A549 (cell line): Measurements from ENCODE around the gene KLHL36. TPM values are rescaled to one million over a fixed set of nuclear protein-coding genes. Genes with fewer than 3 reads are reported as not detected.

ENCODE experiments used
- ATAC-seq, 2 experiments: fragments of 200-7000 bp in 1 of 2; fragments of >200 bp in 1 of 2; cut with Nextera tagmentation in 1 of 2; cut with Tn5 transposase in 1 of 2; 3 replicates each; pipeline versions ENCODE4 v1.8.0 to v1.9.1; 2018 to 2020; ENCODE audit warnings: mild to moderate bottlenecking in 1 of 2, moderate library complexity in 1 of 2
- CTCF ChIA-PET: fragments of 300-600 bp; sonication (Branson Sonifier 250); formaldehyde crosslinking; extraction: SDS; loops from one replicate; lab custom pipeline; 2021; ENCODE audit warnings: antibody characterized with exemption, inconsistent platforms; lab: Yijun Ruan, JAX
- POLR2A ChIA-PET: fragments of 350-600 bp; formaldehyde crosslinking; extraction: SDS; loops from one replicate; lab custom pipeline; 2021; ENCODE audit warnings: antibody characterized with exemption, inconsistent platforms; lab: Yijun Ruan, JAX
- DNase-seq, 2 experiments: peaks; one replicate each; pipeline versions ENCODE4 v3.0.0 to v3.0.0-alpha.2; 2011 to 2016; ENCODE audit warnings: low read depth in 1 of 2, low spot score in 1 of 2
- FAIRE-seq: peaks from 2 replicates; lab custom pipeline; 2011; peaks lifted over from hg19 to GRCh38; lab: Jason Lieb, UNC
- H3K27ac ChIP-seq, 2 experiments: fragments of >200 bp; sonication (Bioruptor Twin); formaldehyde crosslinking; 3 replicates each; pipeline ENCODE4 v1.5.1; 2016 to 2017
- H3K4me1 ChIP-seq: fragments of >200 bp; sonication (Bioruptor Twin); formaldehyde crosslinking; 3 replicates; pipeline ENCODE4 v1.6.1; 2016
- H3K4me2 ChIP-seq: fragments of >200 bp; sonication (Bioruptor Twin); formaldehyde crosslinking; 3 replicates; pipeline ENCODE4 v1.6.1; 2016
- H3K4me3 ChIP-seq: fragments of >200 bp; sonication (Bioruptor Twin); formaldehyde crosslinking; 3 replicates; pipeline ENCODE4 v1.5.1; 2016
- H3K9me3 ChIP-seq: fragments of >200 bp; sonication (Bioruptor Twin); formaldehyde crosslinking; 3 replicates; pipeline ENCODE4 v1.6.1; 2016
- ATOH8 ChIP-seq: fragments of 250-450 bp; sonication (Bioruptor Pico); IDR thresholded peaks from 2 replicates; pipeline ENCODE4 v1.5.0; 2020; ENCODE audit warnings: low read depth, mild to moderate bottlenecking, moderate library complexity
- BHLHE40 ChIP-seq: IDR thresholded peaks from 2 replicates; pipeline ENCODE4 v1.6.1; 2012; ENCODE audit warnings: low read depth, low read length, inconsistent platforms
- CHD2 ChIP-seq: fragments of 150-350 bp; IDR thresholded peaks from 2 replicates; pipeline ENCODE4 v1.6.1; 2014; ENCODE audit warnings: low read length; ENCODE audit not compliant: partially characterized antibody
- E2F6 ChIP-seq: IDR thresholded peaks from 2 replicates; pipeline ENCODE4 v1.6.1; 2012; ENCODE audit warnings: low read depth, borderline replicate concordance
- EHF ChIP-seq: fragments of 250-450 bp; sonication (Bioruptor Pico); IDR thresholded peaks from 2 replicates; pipeline ENCODE4 v1.5.0; 2020; ENCODE audit warnings: mild to moderate bottlenecking
- ESRRA ChIP-seq: fragments of 150-350 bp; IDR thresholded peaks from 2 replicates; pipeline ENCODE4 v1.6.1; 2014; ENCODE audit warnings: mild to moderate bottlenecking, low read length, borderline replicate concordance
- FOSL2 ChIP-seq, 2 experiments: fragments of 450-650 bp in 1 of 2; fragments of >200 bp in 1 of 2; sonication (Bioruptor Twin) in 1 of 2; formaldehyde crosslinking; IDR thresholded peaks; 2 replicates each; pipeline versions ENCODE4 v1.5.0 to v1.6.1; 2016 to 2020; ENCODE audit warnings: mild to moderate bottlenecking in 1 of 2, moderate library complexity in 1 of 2
- FOXS1 ChIP-seq: fragments of 250-450 bp; sonication (Bioruptor Pico); IDR thresholded peaks from 2 replicates; pipeline ENCODE4 v1.5.0; 2020; ENCODE audit warnings: mild to moderate bottlenecking, moderate library complexity
- HDAC2 ChIP-seq: fragments of 200-600 bp; sonication (generic); IDR thresholded peaks from 2 replicates; pipeline ENCODE4 v1.6.1; 2016
- HEYL ChIP-seq: fragments of 250-450 bp; sonication (Bioruptor Pico); IDR thresholded peaks from 2 replicates; pipeline ENCODE4 v1.8.0; 2021; ENCODE audit warnings: mild to moderate bottlenecking, moderate library complexity
- KDM5A ChIP-seq: fragments of 200-600 bp; sonication (generic); IDR thresholded peaks from 2 replicates; pipeline ENCODE4 v1.6.1; 2016; ENCODE audit warnings: antibody characterized with exemption, mild to moderate bottlenecking
- MAX ChIP-seq: IDR thresholded peaks from 2 replicates; pipeline ENCODE4 v1.6.1; 2012
- MAZ ChIP-seq: fragments of 150-350 bp; IDR thresholded peaks from 2 replicates; pipeline ENCODE4 v1.6.1; 2014; ENCODE audit warnings: antibody characterized with exemption, low read depth, low read length, borderline replicate concordance
- NFE2L2 ChIP-seq: fragments of 150-350 bp; conservative IDR thresholded peaks from 2 replicates; pipeline ENCODE4 v1.6.1; 2014; ENCODE audit warnings: low read length
- NR3C1 ChIP-seq: fragments of >200 bp; sonication (Bioruptor Twin); formaldehyde crosslinking; IDR thresholded peaks from 3 replicates; pipeline ENCODE4 v1.6.1; 2017
- PBX3 ChIP-seq: IDR thresholded peaks from 2 replicates; pipeline ENCODE4 v1.6.1; 2012
- PHF8 ChIP-seq: fragments of 200-600 bp; sonication (generic); IDR thresholded peaks from 2 replicates; pipeline ENCODE4 v1.6.1; 2016; ENCODE audit warnings: low read depth, mild to moderate bottlenecking, antibody characterized with exemption, moderate library complexity, borderline replicate concordance
- POLR2A ChIP-seq: IDR thresholded peaks from 2 replicates; pipeline ENCODE4 v1.6.1; 2012; ENCODE audit warnings: mild to moderate bottlenecking, low read length
- RARB ChIP-seq: fragments of 250-450 bp; sonication (Bioruptor Pico); IDR thresholded peaks from 2 replicates; pipeline ENCODE4 v1.8.0; 2021; ENCODE audit warnings: mild to moderate bottlenecking, moderate library complexity
- REST ChIP-seq: fragments of 200-600 bp; sonication (generic); IDR thresholded peaks from 2 replicates; pipeline ENCODE4 v1.6.1; 2016; ENCODE audit warnings: antibody characterized with exemption, mild to moderate bottlenecking, moderate library complexity
- SMC3 ChIP-seq: fragments of >200 bp; sonication (Bioruptor Twin); formaldehyde crosslinking; IDR thresholded peaks from 3 replicates; pipeline ENCODE4 v1.6.1; 2018; ENCODE audit warnings: inconsistent platforms
- TFCP2L1 ChIP-seq: fragments of 250-450 bp; sonication (Bioruptor Pico); IDR thresholded peaks from 2 replicates; pipeline ENCODE4 v1.5.0; 2021; ENCODE audit warnings: mild to moderate bottlenecking
- ZFP36 ChIP-seq: fragments of 450-650 bp; IDR thresholded peaks from 2 replicates; pipeline ENCODE4 v1.6.1; 2014; ENCODE audit warnings: borderline replicate concordance; ENCODE audit not compliant: partially characterized antibody
- WGBS: methylation state at CpG from one replicate; pipeline ENCODE4 v1.1.6; 2017; ENCODE audit errors: missing lambda C conversion rate; 5-methylcytosine and 5-hydroxymethylcytosine counted together
- polyA plus RNA-seq, 4 experiments: library from polyadenylated mRNA; depleted of rRNA in 3 of 4; stranded (reverse); fragments of >200 nt; fragmentation: RNase III in 1 of 4; extraction: RNeasy Plus Mini Kit Qiagen cat#74134 plus additional on column Dnase treatment in 1 of 4; gene quantifications; 2 replicates in 3 of 4; 3 replicates in 1 of 4; pipeline ENCODE4 v1.2.3, GENCODE V29; 2011 to 2017

KLHL36 gene
- polyA plus RNA-seq, 2 of the 4 experiments (the other 2 are of a cell fraction) = 20.0 to 21.0 TPM

GRCh38 chr16:84650062-84650991, 2.0 kb downstream of the KLHL36 start:
- DNase-seq = peak; percentile 38 to 60

GRCh38 chr16:84652566-84652965, 4.3 kb downstream of the KLHL36 start:
- DNase-seq = no peak
- FAIRE-seq = no peak
- Histone ChIP-seq H3K4me3 (no peak overlapping the region), H3K27ac (no peak overlapping the region), H3K4me1 (peaks cover 23% of the 10 kb centered on the region; the same call in 2 of the 3 replicates), H3K9me3 (no peaks in the 10 kb centered on the region), H3K4me2 (no peak overlapping the region)
- no peak for ATAC-seq
- no peak for TF ChIP-seq RARB
- TF ChIP-seq E2F6 = no peak
- TF ChIP-seq PBX3 = no peak
- no peak for TF ChIP-seq NFE2L2
- no peak for TF ChIP-seq MAX
- no peak for TF ChIP-seq HEYL (CRISPR knock-in tag)
- TF ChIP-seq POLR2A = no peak
- CTCF ChIA-PET = interaction anchor here (1.6 to 5.4 kb wide), 4 partner anchors 17 to 74 kb away, joined by 6 to 26 read pairs (median 6); no protein-coding TSS in a partner anchor
- POLR2A ChIA-PET = interaction anchor here (0.6 kb wide), 1 partner anchor 110 kb away, joined by 3 read pairs; no protein-coding TSS in a partner anchor
- WGBS = 87% methylated on average over 7 of the region's 7 CpGs

More at GRCh38 chr16:84650062-84650991, 2.0 kb downstream of the KLHL36 start:
- peak in 1 of 2 experiments; percentile 29; a peak in 2 of 6 replicates for ATAC-seq
- peak overlapping the region; percentile 99 for H3K4me2 ChIP-seq
- H3K9me3 ChIP-seq = no peaks in the 10 kb centered on the region
- CTCF ChIA-PET = interaction anchor here (1.0 to 2.4 kb wide), 5 partner anchors 13 to 76 kb away, joined by 3 to 8 read pairs (median 6); no protein-coding TSS in a partner anchor
- FAIRE-seq = no peak
- TF ChIP-seq ZFP36 = no peak
- TF ChIP-seq HDAC2 = no peak
- no peak for TF ChIP-seq MAZ
- TF ChIP-seq KDM5A = no peak
- no peak for TF ChIP-seq BHLHE40
- no peak for TF ChIP-seq NFE2L2
- TF ChIP-seq, all 56 proteins: peak for 0
- 68% methylated on average over 20 of the region's 20 CpGs for WGBS
- POLR2A ChIA-PET = no interaction called here
- H3K27ac ChIP-seq = no peak overlapping the region
- peaks cover 23% of the 10 kb centered on the region; the same call in 2 of the 3 replicates for H3K4me1 ChIP-seq
- H3K4me3 ChIP-seq = no peak overlapping the region

- no peak overlapping the region for H3K4me2 ChIP-seq
- FAIRE-seq = no peak
- ATAC-seq = no peak
- H3K4me1 ChIP-seq = peaks cover 18% of the 10 kb centered on the region; the same call in 2 of the 3 replicates
- no peak overlapping the region for H3K27ac ChIP-seq
- CTCF ChIA-PET = interaction anchor here (0.6 to 5.4 kb wide), 7 partner anchors 9 to 141 kb away, joined by 3 to 26 read pairs (median 6); no protein-coding TSS in a partner anchor
- DNase-seq = no peak
- no peaks in the 10 kb centered on the region for H3K9me3 ChIP-seq
- WGBS = 83% methylated on average over 3 of the region's 3 CpGs
- H3K4me3 ChIP-seq = no peak overlapping the region
- TF ChIP-seq BHLHE40 (no peak), ATOH8 (CRISPR knock-in tag) (no peak), ESRRA (no peak), CHD2 (no peak), HDAC2 (no peak), HEYL (CRISPR knock-in tag) (no peak), PHF8 (no peak), REST (no peak), NR3C1 (no peak), PBX3 (no peak), EHF (CRISPR knock-in tag) (no peak), TFCP2L1 (no peak), SMC3 (no peak), E2F6 (no peak), FOXS1 (CRISPR knock-in tag) (no peak), FOSL2 (IDR thresholded peaks at IDR 0.05) (no peak), FOSL2 (CRISPR knock-in tag; IDR thresholded peaks at IDR 0.05) (no peak)
- POLR2A ChIA-PET = no interaction called here
Observed at GRCh38 chr16:84654238-84654637, 5.9 kb downstream of the KLHL36 start.
